ENCODE measurements around the gene RHBDL1.

The RHBDL1 gene

GRCh38 chr16:704047-704446 is 28.6 kb downstream of the RHBDL1 start:
- peaks cover 72 to 88% (median 76%) of the 10 kb centered on the region in 5 donors for H3K27me3 ChIP-seq (ENCODE audit: control insufficient read depth in 5 of 5, insufficient read depth in 4 of 5, low read length in 5 of 5)
- H3K27ac ChIP-seq (ENCODE audit: low read depth, low read length), result no peak overlapping the region
- H3K9me3 ChIP-seq (ENCODE audit: control insufficient read depth in 5 of 5, low read length in 5 of 5), result no peaks in the 10 kb centered on the region
- H3K36me3 ChIP-seq (ENCODE audit: control insufficient read depth in 5 of 5, insufficient read depth in 5 of 5, low read length in 5 of 5), result no peaks in the 10 kb centered on the region
- no peak overlapping the region for H3K4me3 ChIP-seq (ENCODE audit: low read depth in 1 of 5, low read length in 5 of 5)
- H3K9ac ChIP-seq (ENCODE audit: low read length in 5 of 5), result no peak overlapping the region
- H3K4me1 ChIP-seq (ENCODE audit: control insufficient read depth in 5 of 5, insufficient read depth in 5 of 5, low read length in 5 of 5), result peaks cover 0 to 5% (median 3%) of the 10 kb centered on the region in 5 donors

DNA sequence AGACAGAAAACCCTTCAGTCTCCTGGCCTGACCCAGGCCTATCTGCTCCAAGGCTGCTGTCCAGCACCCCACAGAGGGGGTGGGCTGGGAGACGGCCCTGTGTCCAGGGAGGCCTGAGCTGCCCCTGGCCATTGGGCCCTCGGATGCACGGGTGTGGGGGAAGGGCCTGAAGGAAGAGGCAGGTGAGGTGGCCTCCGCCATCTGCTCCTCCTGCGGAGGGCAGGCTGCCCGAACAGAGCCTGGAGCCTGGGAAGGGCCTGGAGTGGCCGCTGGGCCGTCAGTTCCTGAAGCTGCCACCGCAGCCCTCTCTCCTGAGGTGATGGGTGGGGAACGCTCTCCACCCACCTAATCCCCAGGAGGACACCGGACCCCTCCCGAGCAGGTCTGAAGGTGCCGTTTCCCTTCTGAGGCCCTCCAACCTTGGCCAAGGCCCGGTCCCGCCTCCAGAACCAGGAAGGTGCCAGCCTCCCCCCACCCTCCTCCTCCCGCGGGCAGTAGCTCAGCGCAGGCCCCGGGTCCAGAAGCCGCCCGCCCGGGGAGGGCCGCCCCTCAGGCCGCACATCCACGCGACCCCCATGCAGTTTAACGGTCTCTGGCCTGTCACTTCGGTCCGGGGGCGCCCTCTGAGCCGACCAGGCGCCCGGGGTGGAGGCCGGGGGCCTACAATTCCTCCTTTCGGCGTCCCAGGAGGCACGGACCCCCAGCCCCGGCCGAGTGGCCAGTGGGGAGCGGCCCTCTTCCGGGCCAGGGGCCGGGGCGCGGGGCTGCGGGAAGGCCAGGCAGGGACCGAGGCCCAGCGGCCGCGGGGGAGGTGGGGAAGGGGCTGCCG is 29.3 kb downstream of the RHBDL1 start:
- Histone ChIP-seq H3K9ac (ENCODE audit: low read length in 5 of 5) (no peak overlapping the region), H3K4me3 (ENCODE audit: low read depth in 1 of 5, low read length in 5 of 5) (no peak overlapping the region), H3K27ac (ENCODE audit: low read depth, low read length) (no peak overlapping the region), H3K27me3 (ENCODE audit: control insufficient read depth in 5 of 5, insufficient read depth in 4 of 5, low read length in 5 of 5) (peaks cover 76 to 88% (median 79%) of the 10 kb centered on the region in 5 donors), H3K9me3 (ENCODE audit: control insufficient read depth in 5 of 5, low read length in 5 of 5) (no peaks in the 10 kb centered on the region), H3K4me1 (ENCODE audit: control insufficient read depth in 5 of 5, insufficient read depth in 5 of 5, low read length in 5 of 5) (peaks cover 0 to 5% (median 3%) of the 10 kb centered on the region in 5 donors), H3K36me3 (ENCODE audit: control insufficient read depth in 5 of 5, insufficient read depth in 5 of 5, low read length in 5 of 5) (no peaks in the 10 kb centered on the region)

GRCh38 chr16:705431-706188 is 30.1 kb downstream of the RHBDL1 start, which contains the start of gene FBXL16:
Gene FBXL16, minus strand, starts transcription at chr16:705801. Its CDS starts 8,396 bp downstream, at chr16:697405.
- H3K9me3 ChIP-seq (ENCODE audit: control insufficient read depth in 5 of 5, low read length in 5 of 5), result no peaks in the 10 kb centered on the region
- peaks cover 77 to 90% (median 80%) of the 10 kb centered on the region in 5 donors for H3K27me3 ChIP-seq (ENCODE audit: control insufficient read depth in 5 of 5, insufficient read depth in 4 of 5, low read length in 5 of 5)
- peaks cover 0 to 5% (median 3%) of the 10 kb centered on the region in 5 donors for H3K4me1 ChIP-seq (ENCODE audit: control insufficient read depth in 5 of 5, insufficient read depth in 5 of 5, low read length in 5 of 5)
- no peak within 1 kb of the TSS for H3K4me3 ChIP-seq (ENCODE audit: low read depth in 1 of 5, low read length in 5 of 5)
- no peak within 1 kb of the TSS for H3K27ac ChIP-seq (ENCODE audit: low read depth, low read length)
- H3K36me3 ChIP-seq (ENCODE audit: control insufficient read depth in 5 of 5, insufficient read depth in 5 of 5, low read length in 5 of 5), result no peaks in the 10 kb centered on the region
- no peak within 1 kb of the TSS for H3K9ac ChIP-seq (ENCODE audit: low read length in 5 of 5)

DNA sequence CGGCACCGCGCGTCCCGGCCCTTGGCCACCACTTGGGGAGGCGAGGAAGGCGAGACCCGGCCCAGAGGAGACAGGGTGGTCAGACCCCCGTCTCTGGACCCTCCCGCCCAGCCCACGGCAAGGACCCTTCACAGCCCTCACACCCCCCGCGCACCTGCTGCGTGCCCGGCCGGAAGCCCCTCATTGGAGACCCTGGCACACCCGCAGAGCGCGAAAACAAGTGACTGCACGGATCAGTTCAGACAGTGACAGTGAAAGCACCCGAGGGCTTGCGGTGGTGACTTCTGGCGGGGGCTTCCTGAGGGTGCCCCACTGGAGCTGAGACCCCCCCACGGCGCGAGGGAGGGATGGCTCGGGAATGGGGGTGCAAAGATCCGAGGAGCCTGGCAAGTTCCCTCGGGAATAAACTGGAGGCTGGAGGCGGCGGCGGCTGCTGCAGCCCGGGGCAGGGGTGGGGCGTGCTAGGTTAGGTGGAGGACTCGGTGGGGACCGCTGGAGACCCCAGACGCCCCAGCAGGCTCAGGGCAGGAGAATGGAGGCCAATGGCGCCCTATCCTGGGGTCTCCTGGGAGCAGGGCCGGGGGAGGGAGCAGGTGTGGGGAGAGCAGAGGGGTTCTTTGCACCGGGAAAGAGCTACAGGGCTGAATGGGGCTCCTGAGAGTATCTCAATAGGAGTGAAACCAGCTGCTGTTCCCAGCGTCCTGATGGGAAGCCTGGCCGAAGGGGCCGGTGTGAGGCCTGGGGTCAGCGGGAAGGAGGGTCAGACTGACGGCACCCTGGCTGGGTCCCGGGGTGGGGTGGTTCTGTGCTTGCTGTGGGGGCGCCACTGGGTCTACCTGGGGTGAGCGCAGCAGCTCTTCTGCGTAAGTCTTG is 31.0 kb downstream of the RHBDL1 start:
- no peaks in the 10 kb centered on the region for H3K9me3 ChIP-seq (ENCODE audit: control insufficient read depth in 5 of 5, low read length in 5 of 5)
- no peak overlapping the region for H3K27ac ChIP-seq (ENCODE audit: low read depth, low read length)
- peaks cover 81 to 92% (median 83%) of the 10 kb centered on the region in 5 donors for H3K27me3 ChIP-seq (ENCODE audit: control insufficient read depth in 5 of 5, insufficient read depth in 4 of 5, low read length in 5 of 5)
- no peak overlapping the region for H3K4me3 ChIP-seq (ENCODE audit: low read depth in 1 of 5, low read length in 5 of 5)
- no peak overlapping the region for H3K9ac ChIP-seq (ENCODE audit: low read length in 5 of 5)
- H3K4me1 ChIP-seq (ENCODE audit: control insufficient read depth in 5 of 5, insufficient read depth in 5 of 5, low read length in 5 of 5), result peaks cover 0 to 5% (median 0%) of the 10 kb centered on the region in 5 donors
- H3K36me3 ChIP-seq (ENCODE audit: control insufficient read depth in 5 of 5, insufficient read depth in 5 of 5, low read length in 5 of 5), result no peaks in the 10 kb centered on the region

DNA sequence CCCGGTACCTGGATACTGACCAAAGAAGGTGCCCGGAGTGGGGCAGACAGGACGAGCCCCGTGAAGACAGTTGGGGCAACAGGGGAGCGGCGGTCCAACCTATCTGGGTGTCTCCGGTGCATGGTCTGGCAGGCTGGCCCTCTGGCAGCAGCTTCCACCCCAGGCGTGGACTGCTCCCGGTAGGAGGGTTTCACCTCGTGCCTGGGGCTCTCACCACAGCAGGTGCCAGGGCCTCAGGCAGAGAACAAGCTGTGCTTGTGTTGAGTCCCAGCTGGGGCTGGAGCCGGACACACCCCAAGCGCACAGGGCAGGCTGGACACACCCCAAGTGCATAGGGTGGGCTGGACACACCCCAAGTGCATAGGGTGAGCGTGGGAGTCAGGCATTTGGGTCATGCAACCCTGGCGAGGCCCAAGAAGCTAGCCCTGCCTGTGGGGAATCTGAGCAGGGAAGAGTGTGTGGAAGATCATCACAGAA is 31.6 kb downstream of the RHBDL1 start:
- Histone ChIP-seq H3K27ac (ENCODE audit: low read depth, low read length) (no peak overlapping the region), H3K27me3 (ENCODE audit: control insufficient read depth in 5 of 5, insufficient read depth in 4 of 5, low read length in 5 of 5) (peaks cover 74 to 87% (median 79%) of the 10 kb centered on the region in 5 donors), H3K4me3 (ENCODE audit: low read depth in 1 of 5, low read length in 5 of 5) (no peak overlapping the region), H3K9ac (ENCODE audit: low read length in 5 of 5) (no peak overlapping the region), H3K9me3 (ENCODE audit: control insufficient read depth in 5 of 5, low read length in 5 of 5) (no peaks in the 10 kb centered on the region), H3K36me3 (ENCODE audit: control insufficient read depth in 5 of 5, insufficient read depth in 5 of 5, low read length in 5 of 5) (no peaks in the 10 kb centered on the region), H3K4me1 (ENCODE audit: control insufficient read depth in 5 of 5, insufficient read depth in 5 of 5, low read length in 5 of 5) (peaks cover 0 to 5% (median 0%) of the 10 kb centered on the region in 5 donors)

DNA sequence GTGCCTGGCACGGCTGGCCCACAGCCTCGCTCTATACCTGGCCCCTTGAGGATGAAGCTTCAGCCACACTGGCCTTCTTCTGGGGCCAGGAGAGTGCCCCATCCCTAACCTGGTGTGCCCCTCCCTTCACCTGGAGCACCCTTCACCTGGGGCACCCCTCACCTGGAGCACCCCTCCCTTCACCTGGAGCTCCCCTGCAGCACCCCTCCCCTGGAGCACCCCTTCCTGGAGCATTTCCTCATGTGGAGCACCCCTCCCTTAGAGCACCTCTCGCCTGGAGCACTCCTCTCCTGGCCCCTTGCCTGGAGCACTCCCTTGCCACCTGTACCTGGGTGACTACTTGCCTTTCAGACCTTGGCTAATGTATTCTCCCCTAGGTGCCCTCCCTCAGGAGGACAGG is 32.5 kb downstream of the RHBDL1 start:
- Histone ChIP-seq H3K9ac (ENCODE audit: low read length in 5 of 5) (no peak overlapping the region), H3K27me3 (ENCODE audit: control insufficient read depth in 5 of 5, insufficient read depth in 4 of 5, low read length in 5 of 5) (peaks cover 67 to 78% (median 72%) of the 10 kb centered on the region in 5 donors), H3K4me1 (ENCODE audit: control insufficient read depth in 5 of 5, insufficient read depth in 5 of 5, low read length in 5 of 5) (peaks cover 0 to 5% (median 0%) of the 10 kb centered on the region in 5 donors), H3K4me3 (ENCODE audit: low read depth in 1 of 5, low read length in 5 of 5) (no peak overlapping the region), H3K9me3 (ENCODE audit: control insufficient read depth in 5 of 5, low read length in 5 of 5) (no peaks in the 10 kb centered on the region), H3K27ac (ENCODE audit: low read depth, low read length) (no peak overlapping the region), H3K36me3 (ENCODE audit: control insufficient read depth in 5 of 5, insufficient read depth in 5 of 5, low read length in 5 of 5) (no peaks in the 10 kb centered on the region)

- Histone ChIP-seq H3K4me1 (ENCODE audit: control insufficient read depth in 5 of 5, insufficient read depth in 5 of 5, low read length in 5 of 5) (peaks cover 0 to 6% (median 0%) of the 10 kb centered on the region in 5 donors), H3K4me3 (ENCODE audit: low read depth in 1 of 5, low read length in 5 of 5) (no peak overlapping the region), H3K27me3 (ENCODE audit: control insufficient read depth in 5 of 5, insufficient read depth in 4 of 5, low read length in 5 of 5) (peaks cover 58 to 69% (median 62%) of the 10 kb centered on the region in 5 donors), H3K27ac (ENCODE audit: low read depth, low read length) (no peak overlapping the region), H3K36me3 (ENCODE audit: control insufficient read depth in 5 of 5, insufficient read depth in 5 of 5, low read length in 5 of 5) (no peaks in the 10 kb centered on the region), H3K9ac (ENCODE audit: low read length in 5 of 5) (no peak overlapping the region), H3K9me3 (ENCODE audit: control insufficient read depth in 5 of 5, low read length in 5 of 5) (no peaks in the 10 kb centered on the region)
Measured at GRCh38 chr16:708959-709358, 33.5 kb downstream of the RHBDL1 start.

DNA sequence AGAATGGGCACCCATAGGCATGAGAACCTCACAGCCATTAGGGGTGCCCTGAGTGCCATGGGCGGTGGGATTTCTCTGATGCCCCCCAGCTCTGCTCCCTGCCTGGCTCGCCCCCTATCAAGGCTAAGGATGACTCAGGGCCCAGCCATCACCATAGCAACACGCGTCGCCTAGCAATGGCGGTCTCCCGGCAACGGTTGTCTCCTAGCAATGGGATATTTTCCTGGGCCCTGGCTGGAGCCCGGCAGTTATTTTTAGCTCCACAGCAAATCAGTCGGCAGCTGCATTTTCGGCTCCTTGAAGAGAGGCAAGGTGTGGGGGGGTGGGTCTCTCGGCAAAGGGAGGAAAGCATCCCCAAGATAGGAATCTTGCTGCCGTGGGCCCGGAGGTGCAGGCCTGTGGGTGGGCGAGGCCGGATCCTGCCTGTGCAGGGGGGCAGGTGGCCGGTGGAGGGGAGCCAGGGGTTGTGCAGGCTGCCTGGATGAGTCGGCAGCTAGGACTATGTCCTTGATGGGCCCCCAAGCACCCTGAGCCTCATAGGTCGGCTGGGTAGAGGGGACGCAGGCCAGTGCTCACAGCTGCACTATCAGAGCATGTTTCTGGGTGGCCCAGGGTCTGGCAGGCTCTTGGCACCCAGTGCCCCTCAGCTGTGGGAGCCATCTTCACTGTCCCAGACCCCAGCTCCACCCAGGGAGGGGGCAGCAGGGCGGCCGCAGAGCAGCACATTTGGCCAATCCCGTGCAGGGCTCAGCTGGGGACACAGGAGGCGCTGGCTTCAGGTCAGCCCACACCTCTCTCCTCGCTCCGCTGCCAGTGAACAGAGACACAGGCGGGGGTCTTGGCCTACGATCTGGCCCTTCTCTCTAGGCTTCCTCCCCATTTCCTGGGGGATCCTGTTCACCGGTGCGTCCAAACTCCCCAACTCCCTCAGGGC is 34.4 kb downstream of the RHBDL1 start:
- Histone ChIP-seq H3K4me3 (ENCODE audit: low read depth in 1 of 5, low read length in 5 of 5) (no peak overlapping the region), H3K36me3 (ENCODE audit: control insufficient read depth in 5 of 5, insufficient read depth in 5 of 5, low read length in 5 of 5) (no peaks in the 10 kb centered on the region), H3K27ac (ENCODE audit: low read depth, low read length) (no peak overlapping the region), H3K9me3 (ENCODE audit: control insufficient read depth in 5 of 5, low read length in 5 of 5) (no peaks in the 10 kb centered on the region), H3K4me1 (ENCODE audit: control insufficient read depth in 5 of 5, insufficient read depth in 5 of 5, low read length in 5 of 5) (peaks cover 0 to 14% (median 6%) of the 10 kb centered on the region in 5 donors), H3K9ac (ENCODE audit: low read length in 5 of 5) (no peak overlapping the region), H3K27me3 (ENCODE audit: control insufficient read depth in 5 of 5, insufficient read depth in 4 of 5, low read length in 5 of 5) (peaks cover 49 to 60% (median 53%) of the 10 kb centered on the region in 5 donors)
